RPMI8226 (cell line): Measurements from ENCODE around the gene DNAL4.
"Not testable (repeated sequence)": the region's sequence is repeated elsewhere in the genome, so short reads cannot be mapped to it uniquely, and the experiment has no call there.

Experiments used
- DNase-seq: peaks from one replicate; pipeline ENCODE4 v3.0.0-alpha.2; 2015

The DNAL4 gene

DNA sequence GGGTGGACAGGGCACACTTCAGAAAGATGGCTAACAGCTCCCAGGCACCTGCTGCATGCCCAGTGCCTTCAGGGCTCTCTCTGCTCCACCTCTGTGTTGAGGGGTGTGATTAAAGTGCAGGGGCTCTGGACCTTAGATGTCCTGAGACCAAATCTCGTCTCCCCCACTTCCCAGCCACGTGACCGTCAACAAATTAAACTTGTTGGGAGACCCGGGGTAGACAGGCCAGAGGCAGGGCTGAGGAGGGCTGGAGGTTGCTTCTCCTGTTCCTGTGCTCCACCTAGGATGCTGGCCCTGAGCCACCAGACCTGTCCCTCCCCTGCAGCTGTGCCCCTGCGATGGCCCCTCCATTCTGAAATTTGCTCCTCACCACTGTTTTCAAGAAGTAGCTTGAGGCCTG, 32.9 kb upstream of the DNAL4 start:
- no peak for DNase-seq

- DNase-seq, result no peak
Observed at GRCh38 chr22:38826386-38826785, 32.4 kb upstream of the DNAL4 start.

DNA sequence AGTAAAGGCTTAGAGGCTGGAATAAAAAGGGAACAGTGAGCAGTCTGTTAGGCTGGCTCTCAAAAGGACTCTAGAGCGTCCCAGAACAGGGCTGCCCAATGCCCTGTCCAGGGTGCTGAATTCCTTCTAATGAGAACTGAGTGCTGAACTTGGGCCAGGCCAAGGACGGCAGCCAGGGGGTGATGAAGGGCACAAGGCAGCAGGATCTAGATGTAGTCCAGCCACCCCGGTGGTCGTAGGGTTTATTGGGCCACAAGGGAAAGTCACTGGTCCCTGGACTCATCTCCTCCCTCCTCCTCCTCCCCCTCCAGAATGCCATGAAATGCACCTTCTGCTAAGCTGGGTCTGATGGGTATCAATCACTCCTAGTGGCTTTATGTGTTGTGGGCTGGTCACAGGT, 30.6 kb upstream of the DNAL4 start:
- DNase-seq, result peak; percentile 88

GRCh38 chr22:38823637-38824036, 29.7 kb upstream of the DNAL4 start:
- DNase-seq, result no peak

- DNase-seq, result no peak
Observed at GRCh38 chr22:38823076-38823475, 29.1 kb upstream of the DNAL4 start.

DNA sequence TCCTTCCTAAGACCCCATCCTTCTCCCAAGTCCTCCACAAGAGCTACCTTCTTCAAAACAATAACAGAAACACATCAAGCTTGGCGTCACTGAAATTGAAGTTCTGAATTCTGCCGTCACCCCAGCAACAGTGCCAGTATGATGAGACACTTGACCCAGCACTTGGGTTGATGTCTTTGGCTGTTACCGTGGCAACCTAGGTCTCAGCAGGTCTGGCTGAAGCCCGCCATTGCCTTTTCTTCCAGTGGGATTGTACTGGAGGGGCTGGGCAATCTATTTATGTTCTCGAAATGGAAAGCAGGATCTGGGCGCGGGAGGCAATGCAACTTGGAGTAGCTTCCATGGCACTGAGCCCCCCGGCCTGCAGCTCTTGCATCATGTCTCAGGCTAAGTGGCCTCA, 26.1 kb upstream of the DNAL4 start:
- DNase-seq, result no peak

DNA sequence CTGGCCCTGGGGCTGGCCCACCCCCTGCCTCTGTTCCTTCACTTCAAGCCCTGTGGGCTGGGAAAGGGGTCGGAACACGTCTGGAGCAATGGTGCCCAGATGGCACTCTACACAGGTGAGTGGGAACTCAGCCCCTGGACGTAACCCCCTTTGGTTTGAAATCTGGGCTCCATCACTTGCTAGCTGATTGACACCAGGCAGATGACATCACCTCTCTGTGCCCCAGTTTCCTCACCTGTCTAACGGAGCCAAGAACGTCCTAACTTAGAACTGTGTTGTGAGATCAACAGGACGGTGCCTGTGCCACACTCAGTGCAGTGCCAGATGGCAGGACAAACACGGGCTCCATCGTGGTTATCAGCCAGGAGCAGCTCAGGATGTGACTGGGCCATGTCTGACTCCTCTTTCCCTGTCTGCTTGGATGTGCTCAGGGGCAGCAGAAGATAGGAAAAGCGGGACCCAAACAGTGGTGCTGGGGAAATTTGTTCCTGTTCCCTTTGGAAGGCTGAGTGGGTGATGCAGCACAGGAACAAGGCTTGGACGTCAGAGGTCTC, 25.5 kb upstream of the DNAL4 start:
- no peak for DNase-seq

DNA sequence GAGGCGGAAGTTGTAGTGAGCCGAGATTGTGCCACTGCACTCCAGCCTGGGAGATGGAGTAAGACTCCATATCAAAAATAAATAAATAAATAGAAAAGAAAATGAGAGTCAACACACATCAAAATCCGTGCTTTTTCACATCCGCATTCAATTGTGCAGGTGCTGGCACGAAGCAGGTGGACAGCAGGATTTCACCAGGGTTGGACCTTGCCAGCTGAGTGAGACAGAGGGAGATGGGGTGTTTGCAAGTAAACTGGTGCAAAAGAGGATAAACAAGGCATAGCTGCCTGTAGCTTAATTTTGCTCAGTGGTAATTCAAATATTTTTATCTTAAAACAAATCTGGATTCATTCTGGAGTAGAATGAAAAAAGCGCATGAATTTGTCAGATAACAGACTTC, 23.3 kb upstream of the DNAL4 start:
- DNase-seq, result peak; percentile 71

GRCh38 chr22:38815842-38816241, 21.9 kb upstream of the DNAL4 start:
- DNase-seq, result no peak

GRCh38 chr22:38811241-38811640, 17.3 kb upstream of the DNAL4 start:
- no peak for DNase-seq

GRCh38 chr22:38805041-38805593, 11.2 kb upstream of the DNAL4 start:
- DNase-seq, result not testable (repeated sequence)

DNA sequence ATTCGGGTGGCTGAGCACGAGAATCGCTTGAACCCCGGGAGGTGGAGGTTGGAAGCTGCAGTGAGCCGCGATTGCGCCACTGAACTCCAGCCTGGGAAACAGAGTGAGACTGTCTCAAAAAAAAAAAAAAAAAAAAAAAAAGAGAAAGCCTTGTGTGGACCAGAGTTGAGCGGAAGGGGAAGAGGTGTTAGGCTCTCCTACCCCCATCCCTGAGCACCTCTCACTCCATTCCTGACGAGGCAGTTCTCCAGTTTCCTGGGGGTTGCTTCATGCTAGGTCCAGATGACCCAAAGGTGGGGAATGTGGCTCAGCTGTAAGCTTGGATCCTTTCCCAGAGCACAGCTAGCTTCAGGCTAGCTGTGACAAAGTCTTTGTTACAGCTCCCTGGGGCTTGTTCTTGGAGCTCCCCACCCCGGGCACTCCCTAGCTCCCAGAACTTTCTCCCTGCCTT, 8.8 kb upstream of the DNAL4 start:
- DNase-seq, result no peak

- DNase-seq, result no peak
Observed at GRCh38 chr22:38799265-38800002, 5.5 kb upstream of the DNAL4 start.

DNA sequence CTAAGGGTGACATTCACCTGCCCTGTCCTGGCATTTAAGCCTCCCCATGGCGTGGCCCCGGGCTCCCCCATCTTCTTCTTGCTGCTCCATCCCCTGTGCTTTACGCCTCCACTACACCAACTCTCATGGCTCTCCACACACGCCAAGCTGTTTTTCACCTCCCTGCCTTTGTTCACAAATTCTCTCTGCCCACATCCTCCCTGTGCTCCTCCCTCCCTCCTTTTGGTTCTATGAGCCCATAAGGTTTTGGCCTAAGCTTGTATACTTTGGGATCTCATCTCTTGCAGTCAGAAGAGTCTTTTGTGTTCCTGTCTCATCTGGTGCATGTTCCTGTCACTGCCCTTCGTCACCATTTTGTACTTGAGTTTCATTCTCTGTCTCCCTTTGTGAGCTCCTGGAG, 4.6 kb upstream of the DNAL4 start:
- DNase-seq, result no peak

GRCh38 chr22:38796262-38796957, 2.5 kb upstream of the DNAL4 start:
- DNase-seq, result no peak

DNA sequence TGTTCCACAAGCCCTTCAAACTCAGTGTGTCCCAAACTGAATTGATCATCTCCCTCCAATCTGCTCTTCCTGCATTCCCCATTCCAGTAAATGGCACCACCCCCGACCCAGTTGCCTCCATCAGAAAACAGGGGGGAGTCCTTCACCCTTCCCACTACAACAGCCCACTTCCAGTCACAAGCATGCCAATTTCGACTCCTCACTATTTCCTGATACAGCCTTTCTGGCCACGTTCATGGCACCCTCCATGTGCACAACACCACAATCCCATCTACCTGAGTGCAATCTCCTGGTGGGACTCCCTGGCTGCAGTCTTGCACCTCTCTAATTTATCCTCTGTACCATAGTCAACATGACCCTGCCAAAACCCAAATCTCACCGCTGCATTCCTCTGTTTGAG, 1.6 kb upstream of the DNAL4 start:
- no peak for DNase-seq

GRCh38 chr22:38793317-38793716, 626 bp downstream of the DNAL4 start:
- DNase-seq, result no peak

- no peak for DNase-seq
Observed at GRCh38 chr22:38792833-38793232, 1.1 kb downstream of the DNAL4 start.

DNA sequence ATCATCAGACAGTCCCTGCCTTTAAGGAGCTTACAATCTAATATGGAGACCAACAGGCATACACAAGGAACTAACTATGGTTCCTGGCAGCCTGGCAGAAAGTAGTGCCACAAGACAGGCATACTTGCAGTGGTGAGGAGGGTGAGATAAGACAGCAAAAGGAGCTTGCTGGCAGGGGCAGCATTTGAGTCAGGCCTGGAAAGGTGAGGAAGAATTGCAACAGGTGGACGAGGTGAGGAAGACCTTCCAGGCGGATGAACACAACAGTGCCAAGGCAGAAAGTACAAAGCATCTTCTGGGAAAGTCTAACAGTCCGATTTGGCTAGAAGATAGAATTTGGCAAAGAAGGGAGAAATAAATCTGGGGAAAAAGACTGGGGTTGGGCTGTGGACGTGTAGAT, 4.3 kb downstream of the DNAL4 start:
- DNase-seq, result no peak

DNA sequence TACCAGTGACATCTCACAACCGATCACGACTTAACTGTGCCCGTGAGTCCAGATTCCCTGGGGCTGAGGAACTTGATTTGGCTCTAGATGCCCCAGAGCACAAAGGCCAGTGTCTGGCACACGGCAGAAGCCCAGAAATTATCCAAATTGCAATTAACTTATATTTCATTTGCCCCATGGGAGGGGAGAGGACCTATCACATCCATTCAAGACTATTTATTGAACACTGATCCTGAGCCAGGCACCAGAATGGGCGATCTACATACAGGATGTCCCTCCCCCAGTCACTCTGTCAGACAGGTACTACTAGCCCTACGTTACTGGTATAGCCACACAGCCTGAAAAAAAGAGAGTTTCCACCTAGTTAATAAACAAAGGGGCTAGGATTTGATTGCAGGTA, 5.1 kb downstream of the DNAL4 start:
- DNase-seq, result no peak

DNA sequence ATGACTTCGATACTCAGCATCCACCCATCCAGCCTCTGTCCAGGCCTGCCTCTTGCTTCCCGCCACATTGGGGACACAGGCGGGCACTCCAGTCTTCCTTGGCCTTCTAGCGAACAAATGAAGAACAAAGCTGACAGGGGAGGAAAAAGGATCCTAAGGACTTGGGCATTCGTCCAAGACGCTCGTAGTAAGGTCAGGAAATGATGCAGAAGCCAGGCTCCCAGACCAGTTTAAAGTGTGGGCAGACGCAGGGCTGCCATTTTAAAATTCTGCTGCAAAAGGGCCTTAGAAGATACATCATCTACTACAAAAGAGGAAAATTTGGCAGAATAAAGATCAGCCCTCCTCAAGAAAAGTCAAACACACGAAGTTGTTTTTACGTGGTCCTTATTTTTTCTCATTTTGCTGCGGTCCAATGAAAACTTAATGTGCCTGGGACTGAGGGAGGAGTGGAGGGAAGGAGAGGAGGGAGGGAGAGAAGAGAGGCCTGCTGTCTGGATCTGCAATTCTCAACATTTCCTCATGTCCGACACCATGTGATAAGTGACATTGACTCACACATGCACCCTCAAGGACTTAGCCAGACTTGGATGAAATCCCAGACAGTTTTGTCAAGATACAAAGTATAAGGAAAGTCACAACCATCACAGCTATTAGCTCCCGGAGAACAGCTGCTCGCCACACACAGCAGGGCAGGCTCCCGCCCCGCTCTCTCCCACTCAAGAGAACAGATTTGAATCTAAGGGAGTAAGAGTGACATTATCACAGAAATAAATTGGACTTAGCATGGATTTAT, 5.7 kb downstream of the DNAL4 start:
- DNase-seq, result no peak

GRCh38 chr22:38786631-38787030, 7.3 kb downstream of the DNAL4 start:
- DNase-seq, result no peak

DNA sequence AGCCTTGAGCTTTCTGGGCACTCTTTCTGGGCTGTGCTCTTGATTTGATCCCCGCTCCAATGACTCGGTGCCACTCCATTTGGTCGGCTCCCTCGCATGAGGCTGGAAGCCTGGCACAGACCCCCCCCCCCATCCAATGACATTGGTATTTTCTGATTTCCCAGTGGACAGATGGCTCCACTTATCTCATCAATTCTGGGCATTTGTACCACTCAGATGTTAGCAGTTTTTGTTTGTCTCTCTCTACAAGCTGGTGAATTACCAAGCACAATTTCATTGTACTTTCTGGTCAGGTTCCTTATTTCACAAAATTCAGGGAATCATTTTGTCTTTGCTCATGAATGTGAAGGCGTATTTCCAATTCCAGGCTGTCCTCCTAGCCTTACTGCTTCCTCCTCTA, 9.1 kb downstream of the DNAL4 start:
- no peak for DNase-seq
